ENCODE data around the gene AVEN.

DNA sequence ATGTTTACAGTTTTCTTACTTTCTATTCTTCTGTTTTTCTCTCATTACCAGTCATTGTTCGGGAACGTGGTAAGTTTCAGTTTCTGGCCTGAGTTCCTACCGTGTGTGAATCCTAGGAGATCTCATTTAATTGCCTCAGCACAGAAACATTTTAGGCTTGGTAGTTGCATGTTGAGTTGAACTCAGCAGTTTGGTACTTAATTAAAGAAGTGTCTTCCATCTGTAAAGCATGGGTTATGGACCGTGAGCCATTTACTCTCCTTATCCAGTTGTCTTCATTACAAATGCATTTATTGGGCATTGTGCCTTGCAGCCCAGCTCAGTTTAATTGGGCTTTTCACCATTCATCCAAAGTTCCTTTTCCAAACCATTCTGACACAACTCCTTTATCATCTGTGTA is 212.8 kb downstream of the AVEN start:
- TF ChIP-seq CTCF (conservative IDR thresholded peaks at IDR 0.05 in 1 of 2, IDR thresholded peaks at IDR 0.05 in 1 of 2; ENCODE audit: low read depth in 1 of 2, low read length in 2 of 2) (no peak), EZH2 (IDR thresholded peaks at IDR 0.05; ENCODE audit: low read length, missing control alignments) (no peak)
